HPDE6-E6E7 (cell line): ENCODE results near the gene SLBP.
A peak's percentile ranks its signal among the peaks of the same experiment; 100 is the strongest.

ENCODE experiments used
- DNase-seq: peaks from one replicate; pipeline ENCODE4 v3.0.0; 2011; ENCODE audit warnings: missing footprints; ENCODE audit errors: extremely low spot score

The SLBP gene

DNA sequence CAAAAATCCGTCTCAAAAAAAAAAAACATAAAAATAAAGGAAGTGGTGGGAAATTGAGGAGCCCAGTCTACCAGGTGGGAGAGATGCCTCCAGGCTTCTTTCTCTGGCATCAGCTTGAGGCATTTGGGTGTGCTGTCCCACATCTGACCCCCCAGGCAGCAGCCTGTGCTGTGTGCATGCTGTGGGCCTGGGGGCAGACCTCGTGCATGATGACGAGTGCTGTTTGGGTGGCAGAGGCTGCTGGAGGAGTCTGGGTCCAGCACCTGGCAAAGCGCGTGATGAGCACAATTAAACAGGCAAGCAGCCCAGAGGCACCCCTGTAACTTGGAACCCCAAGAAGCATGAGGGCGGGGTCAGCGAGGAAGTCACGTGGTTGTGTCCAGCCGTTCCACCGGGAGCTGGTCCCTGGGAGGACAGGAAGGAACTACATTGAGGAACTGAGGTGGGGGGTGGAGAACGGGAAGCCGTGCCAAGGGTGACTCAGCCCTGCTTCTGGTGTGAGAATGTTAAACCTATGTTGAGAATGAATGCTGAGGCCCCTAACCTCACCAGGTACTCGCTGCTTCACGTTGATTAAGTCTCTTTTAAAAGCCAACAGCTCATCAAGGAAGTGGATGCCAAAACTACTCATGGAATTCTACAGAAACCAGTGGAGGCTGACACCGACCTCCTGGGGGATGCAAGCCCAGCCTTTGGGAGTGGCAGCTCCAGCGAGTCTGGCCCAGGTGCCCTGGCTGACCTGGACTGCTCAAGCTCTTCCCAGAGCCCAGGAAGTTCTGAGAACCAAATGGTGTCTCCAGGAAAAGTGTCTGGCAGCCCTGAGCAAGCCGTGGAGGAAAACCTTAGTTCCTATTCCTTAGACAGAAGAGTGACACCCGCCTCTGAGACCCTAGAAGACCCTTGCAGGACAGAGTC, 15.3 kb upstream of the SLBP start:
- peak; percentile 83 for DNase-seq

- DNase-seq = no peak
These were observed 14.2 kb upstream of the SLBP start for GRCh38 chr4:1726146-1726934.

DNA sequence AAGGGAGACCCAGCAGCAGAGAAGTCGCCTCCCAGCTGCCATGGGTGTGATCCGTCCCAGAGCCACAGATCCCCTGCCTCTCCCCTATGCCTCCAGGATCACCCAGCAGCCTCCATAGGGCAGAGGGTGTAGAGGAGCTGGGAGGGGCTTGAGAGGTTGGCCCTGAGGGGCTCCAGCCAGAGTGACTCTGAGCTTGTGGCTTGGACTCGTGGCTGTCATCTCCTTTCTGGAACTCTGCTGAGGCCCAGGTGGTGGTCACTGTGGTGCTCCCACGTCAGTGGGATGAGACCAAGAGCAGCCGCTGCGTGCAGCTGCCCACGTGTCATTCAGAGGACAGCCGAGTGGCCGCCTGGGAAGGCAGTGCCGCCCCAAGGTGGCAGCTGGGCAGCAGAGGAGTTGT, 13.4 kb upstream of the SLBP start:
- no peak for DNase-seq

DNA sequence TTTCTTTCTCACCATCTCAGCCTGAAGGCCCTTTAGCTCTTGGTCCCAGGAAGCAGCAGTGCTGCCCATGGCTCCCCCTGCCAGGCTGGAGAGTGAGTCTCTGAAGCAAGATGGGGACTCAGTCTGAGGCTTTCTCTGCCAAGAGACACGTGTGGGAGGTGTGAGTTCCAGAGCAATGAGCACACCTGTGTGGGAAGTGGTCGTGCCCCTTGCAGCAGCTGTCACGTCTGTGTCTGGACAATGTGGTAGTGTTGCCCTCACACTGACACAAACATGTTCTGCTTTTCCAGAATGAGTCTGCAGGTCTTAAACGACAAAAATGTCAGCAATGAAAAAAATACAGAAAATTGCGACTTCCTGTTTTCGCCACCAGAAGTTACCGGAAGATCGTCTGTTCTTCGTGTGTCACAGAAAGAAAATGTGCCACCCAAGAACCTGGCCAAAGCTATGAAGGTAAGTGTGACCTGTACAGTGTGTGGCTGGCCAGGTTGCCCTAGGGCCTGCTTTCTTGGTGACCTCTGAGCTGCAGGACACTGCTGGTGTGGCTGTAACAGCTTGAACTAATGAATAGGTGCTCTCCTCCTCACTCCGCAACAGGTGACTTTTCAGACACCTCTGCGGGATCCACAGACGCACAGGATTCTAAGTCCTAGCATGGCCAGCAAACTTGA, 11.1 kb upstream of the SLBP start:
- DNase-seq = no peak

DNA sequence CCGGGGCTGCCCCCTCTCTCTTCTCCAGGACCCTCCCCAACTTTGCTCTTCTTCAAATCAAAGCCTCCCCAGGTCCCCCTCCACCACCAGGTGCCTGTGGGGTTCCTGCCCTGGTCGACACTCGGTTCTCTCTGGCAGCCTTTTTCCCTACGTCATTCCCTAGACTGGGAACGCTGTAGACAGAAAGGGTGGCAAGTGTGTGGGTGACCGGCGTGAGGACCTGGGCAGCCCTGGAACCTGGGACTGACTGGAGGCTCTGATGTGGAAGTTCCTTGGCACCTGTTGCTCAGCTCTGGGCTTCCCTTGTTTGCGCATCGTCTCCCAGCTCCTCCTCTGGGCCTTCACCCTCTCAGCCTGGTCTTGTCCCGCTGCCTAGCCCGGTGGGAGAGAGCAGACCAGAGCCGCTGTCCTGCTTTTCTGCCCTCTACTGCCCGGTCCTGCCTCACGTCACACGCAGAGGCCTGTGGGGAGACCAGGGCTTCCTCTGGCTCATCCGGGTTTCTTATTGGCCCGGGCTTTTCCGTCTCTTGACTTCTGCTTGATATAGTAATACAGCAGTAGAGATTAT, 10.5 kb upstream of the SLBP start:
- DNase-seq = no peak

- DNase-seq = no peak
These were observed 9.8 kb upstream of the SLBP start for GRCh38 chr4:1721666-1722550.

DNA sequence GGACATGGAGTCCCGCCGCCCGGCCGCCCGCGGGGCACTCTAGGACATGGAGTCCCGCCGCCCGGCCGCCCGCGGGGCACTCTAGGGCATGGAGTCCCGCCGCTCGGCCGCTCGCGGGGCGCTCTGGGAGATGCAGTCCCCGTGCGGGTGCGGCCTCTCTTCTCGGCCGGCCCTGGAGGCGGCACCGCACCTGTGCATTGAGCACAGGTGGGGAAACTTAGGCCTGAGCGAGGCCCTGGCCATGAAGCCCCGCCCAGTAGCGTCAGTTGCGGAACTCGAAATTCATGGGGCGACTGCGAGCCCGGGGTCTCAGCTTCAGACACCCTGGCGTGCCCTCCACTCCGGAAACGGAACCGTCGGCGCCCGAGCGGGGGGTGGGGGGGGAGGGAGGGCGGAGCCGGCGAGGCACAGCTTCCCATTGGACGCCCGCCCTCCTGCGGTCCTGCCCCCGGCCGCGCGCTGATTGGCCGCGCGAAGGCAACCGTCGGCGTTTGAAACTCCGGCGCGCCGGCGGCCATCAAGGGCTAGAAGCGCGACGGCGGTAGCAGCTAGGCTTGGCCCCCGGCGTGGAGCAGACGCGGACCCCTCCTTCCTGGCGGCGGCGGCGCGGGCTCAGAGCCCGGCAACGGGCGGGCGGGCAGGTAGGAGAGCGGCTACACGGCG, 9.0 kb upstream of the SLBP start, which contains the start of the genes TACC3 and TMEM129:
Gene TACC3, plus strand, starts transcription at position 519 of the 663 bp plus-strand sequence. CDS start 1,901 bp downstream, outside the sequence.
Gene TMEM129, minus strand, starts transcription at position 321 of the 663 bp plus-strand sequence. CDS start 486 bp downstream, outside the sequence.
- DNase-seq = peak; percentile 93

- no peak for DNase-seq
These were observed 8.3 kb upstream of the SLBP start for GRCh38 chr4:1720163-1720983.

DNA sequence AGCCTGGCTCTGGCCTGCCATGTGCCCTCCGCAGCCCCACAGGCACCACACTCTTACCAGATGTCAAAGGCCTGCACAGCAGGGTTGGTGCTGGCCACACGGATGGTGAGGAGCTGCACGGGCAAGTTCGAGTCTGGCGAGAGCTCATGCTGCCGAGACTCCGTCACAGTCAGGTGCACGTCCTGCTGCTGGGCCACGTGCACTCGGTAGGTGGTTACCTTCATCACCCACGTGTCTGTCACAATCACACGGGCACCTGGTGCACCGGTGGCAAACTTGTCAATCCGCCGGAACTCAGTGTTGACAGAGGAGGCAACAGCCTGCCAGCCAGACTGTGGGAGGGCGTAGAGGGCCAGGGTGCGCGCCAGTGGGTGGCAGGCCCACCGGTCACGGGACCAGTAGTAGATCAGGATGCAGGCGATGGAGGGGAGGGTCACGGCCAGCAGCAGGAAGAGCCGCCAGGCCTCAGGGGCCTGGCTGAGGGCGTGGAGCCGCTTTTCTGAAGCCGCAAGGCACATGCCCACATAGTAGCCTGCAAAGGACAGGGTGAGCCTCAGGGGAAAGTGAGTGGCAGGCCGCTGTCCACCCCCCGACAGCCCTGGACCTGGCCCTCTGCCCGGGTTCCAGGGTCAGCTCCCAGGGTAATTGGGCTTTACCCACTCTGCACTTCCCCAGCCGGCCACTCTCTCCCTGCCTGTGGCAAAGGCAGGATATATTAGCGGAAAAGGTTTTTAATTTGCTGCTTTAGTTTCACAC, 6.2 kb upstream of the SLBP start:
- DNase-seq = no peak

DNA sequence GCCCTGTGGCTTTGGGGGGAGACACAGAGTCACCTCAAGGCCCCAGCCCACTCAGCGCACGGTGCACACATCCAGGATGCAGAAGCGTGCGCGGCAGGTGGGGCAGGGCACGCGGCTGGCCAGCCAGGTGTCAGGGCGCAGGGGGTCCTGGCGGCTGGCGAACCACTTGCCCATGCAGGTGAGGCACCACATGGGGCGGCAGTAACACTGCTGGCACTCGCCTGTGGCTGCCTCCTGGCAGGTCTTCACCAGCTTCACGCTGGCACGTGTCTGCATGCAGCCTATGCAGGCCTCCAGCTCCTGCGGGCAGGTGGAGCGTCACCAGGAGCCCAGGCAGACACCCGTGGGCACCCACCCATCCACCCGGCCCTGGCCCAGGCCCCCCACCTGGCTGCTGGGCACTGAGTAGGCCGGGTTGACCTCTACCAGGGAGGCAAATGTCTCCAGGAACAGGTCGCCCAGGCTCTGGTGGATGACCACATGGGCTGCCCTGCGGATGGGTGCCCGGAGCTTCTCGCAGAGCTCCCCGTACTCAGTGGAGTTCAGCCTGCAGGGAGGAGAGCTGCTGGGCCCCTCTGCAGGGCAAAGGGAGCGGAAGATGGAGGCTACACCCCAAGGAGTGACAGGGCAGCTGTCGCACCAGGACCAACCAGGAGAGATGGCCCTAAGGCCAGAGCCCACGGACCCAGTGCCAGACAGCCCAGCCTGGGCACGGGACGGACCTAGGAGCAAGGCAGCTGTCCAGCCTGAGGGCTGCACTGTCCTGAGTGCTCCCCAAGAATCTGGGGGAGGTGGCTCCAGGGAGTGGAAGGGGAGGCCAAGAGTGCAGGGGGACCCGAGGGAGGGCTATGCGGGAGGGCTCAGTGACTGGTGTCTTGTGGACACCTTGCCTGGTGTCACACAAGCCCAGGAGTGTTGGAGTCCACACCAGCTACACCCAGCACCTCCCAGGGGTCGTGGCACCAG, 5.3 kb upstream of the SLBP start:
- no peak for DNase-seq

- no peak for DNase-seq
These were observed 4.2 kb upstream of the SLBP start for GRCh38 chr4:1716065-1716945.

GRCh38 chr4:1715002-1715758, 3.1 kb upstream of the SLBP start:
- no peak for DNase-seq

GRCh38 chr4:1714303-1715001, 2.3 kb upstream of the SLBP start:
- no peak for DNase-seq

DNA sequence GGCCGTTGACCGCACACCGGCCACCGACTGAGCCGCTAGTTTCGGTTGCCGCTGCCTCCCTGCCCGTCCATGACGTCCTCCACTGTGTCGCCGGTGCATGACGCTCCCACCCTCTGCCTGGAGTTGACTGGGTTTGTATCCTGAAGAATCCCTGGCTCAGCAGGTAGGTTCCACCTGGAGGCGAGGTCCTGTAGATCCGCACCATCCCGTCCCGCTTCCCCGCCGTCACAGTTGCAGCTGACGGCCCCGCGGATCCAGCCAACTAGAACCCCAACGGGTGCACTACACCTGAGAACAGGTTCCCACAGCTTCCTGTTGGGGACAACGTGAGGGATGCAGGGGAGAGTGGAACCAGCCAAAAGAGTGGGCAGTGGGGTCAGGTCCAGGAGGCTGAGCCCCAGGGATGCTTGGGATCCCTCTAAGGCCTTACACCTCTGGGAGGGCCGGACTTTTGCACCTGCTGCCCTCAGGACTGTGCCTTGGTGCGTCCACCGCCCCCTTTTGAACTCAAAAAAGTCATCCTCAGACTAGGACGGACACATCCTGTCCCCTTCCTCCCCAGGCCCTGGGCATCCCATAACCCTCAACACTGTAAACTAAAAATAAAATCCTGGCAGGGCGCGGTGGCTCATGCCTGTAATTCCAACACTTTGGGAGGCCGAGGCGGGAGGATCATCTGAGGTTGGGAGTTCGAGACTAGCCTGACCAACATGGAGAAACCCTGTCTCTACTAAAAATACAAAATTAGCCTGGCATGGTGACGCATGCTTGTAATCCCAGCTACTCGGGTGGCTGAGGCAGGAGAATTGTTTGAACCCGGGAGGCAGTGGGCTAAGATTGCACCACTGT, 1.1 kb upstream of the SLBP start:
- no peak for DNase-seq
